MM.1S (cell line): ENCODE measurements around the gene CDK8.

ENCODE experiments used
- DNase-seq: peaks from one replicate; pipeline ENCODE4 v3.0.0-alpha.2; 2015
- H2AFZ ChIP-seq: fragments of 300-600 bp; sonication (generic); 2 replicates; pipeline ENCODE4 v1.6.0; 2016; ENCODE audit warnings: antibody characterized with exemption, low read length
- H3F3A ChIP-seq: fragments of 300-600 bp; sonication (generic); 2 replicates; pipeline ENCODE4 v1.6.1; 2016; ENCODE audit warnings: mild to moderate bottlenecking, antibody characterized with exemption, low read length, moderate library complexity, mixed read lengths; ENCODE audit not compliant: insufficient read depth
- H3K27ac ChIP-seq: fragments of 300-600 bp; sonication (generic); 2 replicates; pipeline ENCODE4 v1.5.1; 2016; ENCODE audit warnings: mild to moderate bottlenecking, low read length
- H3K27me3 ChIP-seq: fragments of 300-600 bp; sonication (generic); replicated peaks from 2 replicates; pipeline ENCODE4 v1.6.0; 2016; ENCODE audit warnings: low read length; ENCODE audit not compliant: insufficient read depth
- H3K36me3 ChIP-seq: fragments of 300-600 bp; sonication (generic); replicated peaks from 2 replicates; pipeline ENCODE4 v1.6.1; 2016; ENCODE audit warnings: mild to moderate bottlenecking, low read length, mixed read lengths; ENCODE audit not compliant: insufficient read depth
- H3K4me1 ChIP-seq: fragments of 300-600 bp; sonication (generic); 2 replicates; pipeline ENCODE4 v1.6.1; 2016; ENCODE audit warnings: low read length, mixed read lengths
- H3K4me2 ChIP-seq: fragments of 300-600 bp; sonication (generic); 2 replicates; pipeline ENCODE4 v1.6.0; 2016; ENCODE audit warnings: low read depth, low read length
- H3K4me3 ChIP-seq: fragments of 300-600 bp; sonication (generic); 2 replicates; pipeline ENCODE4 v1.5.1; 2016; ENCODE audit warnings: low read length, mixed read lengths
- H3K79me2 ChIP-seq: fragments of 300-600 bp; sonication (generic); 2 replicates; pipeline ENCODE4 v1.6.1; 2016; ENCODE audit warnings: mixed run types, low read length, mixed read lengths
- H3K9ac ChIP-seq: fragments of 300-600 bp; sonication (generic); 2 replicates; pipeline ENCODE4 v1.6.1; 2016; ENCODE audit warnings: low read length, mixed read lengths
- H3K9me2 ChIP-seq: fragments of 300-600 bp; sonication (generic); replicated peaks from 2 replicates; pipeline ENCODE4 v1.6.1; 2016; ENCODE audit warnings: mild to moderate bottlenecking, low read length, mixed read lengths; ENCODE audit not compliant: insufficient read depth
- H3K9me3 ChIP-seq: fragments of 300-600 bp; sonication (generic); replicated peaks from 2 replicates; pipeline ENCODE4 v1.6.1; 2016; ENCODE audit warnings: mild to moderate bottlenecking, low read length, mixed read lengths; ENCODE audit not compliant: insufficient read depth
- H4K20me1 ChIP-seq: fragments of 300-600 bp; sonication (generic); 2 replicates; pipeline ENCODE4 v1.6.1; 2016; ENCODE audit warnings: mild to moderate bottlenecking, low read length, moderate library complexity, mixed read lengths; ENCODE audit not compliant: insufficient read depth
- CTCF ChIP-seq: fragments of 300-600 bp; sonication (generic); IDR thresholded peaks from 2 replicates; pipeline ENCODE4 v1.5.1; 2016; ENCODE audit warnings: antibody characterized with exemption, low read length, mixed read lengths
- EZH2 ChIP-seq: fragments of 300-600 bp; sonication (generic); optimal IDR thresholded peaks from 2 replicates; pipeline ENCODE3; 2017; ENCODE audit warnings: low read depth, mild to moderate bottlenecking, antibody characterized with exemption, low read length, mixed read lengths
- EZH2phosphoT487 ChIP-seq: fragments of 300-600 bp; sonication (generic); IDR thresholded peaks from 2 replicates; pipeline ENCODE4 v1.6.1; 2018; ENCODE audit warnings: antibody characterized with exemption, low read length

Gene CDK8

GRCh38 chr13:26262156-26262555 lies 8.2 kb downstream of the CDK8 start:
- Histone ChIP-seq H3K9me2 (no peaks in the 10 kb centered on the region), H3K79me2 (peaks cover 89% of the 10 kb centered on the region), H3K27me3 (no peaks in the 10 kb centered on the region), H3K4me1 (no peaks in the 10 kb centered on the region), H3K27ac (no peak overlapping the region), H3K9ac (no peak overlapping the region), H3K4me3 (no peak overlapping the region), H3K4me2 (no peak overlapping the region), H2AFZ (no peak overlapping the region), H4K20me1 (no peaks in the 10 kb centered on the region), H3K36me3 (no peaks in the 10 kb centered on the region), H3K9me3 (no peaks in the 10 kb centered on the region), H3F3A (no peaks in the 10 kb centered on the region)
- DNase-seq: no peak
- TF ChIP-seq EZH2phosphoT487: no peak
- no peak for TF ChIP-seq CTCF
- TF ChIP-seq EZH2: no peak

- Histone ChIP-seq H3K79me2 (peaks cover 70% of the 10 kb centered on the region), H4K20me1 (no peaks in the 10 kb centered on the region), H3K27me3 (no peaks in the 10 kb centered on the region), H3K9me2 (no peaks in the 10 kb centered on the region), H3K4me3 (no peak overlapping the region), H3K27ac (no peak overlapping the region), H3K9me3 (no peaks in the 10 kb centered on the region), H3K9ac (no peak overlapping the region), H2AFZ (no peak overlapping the region), H3K4me2 (no peak overlapping the region), H3K4me1 (no peaks in the 10 kb centered on the region), H3K36me3 (no peaks in the 10 kb centered on the region), H3F3A (no peaks in the 10 kb centered on the region)
- no peak for TF ChIP-seq EZH2
- TF ChIP-seq EZH2phosphoT487: no peak
- no peak for TF ChIP-seq CTCF
- no peak for DNase-seq
Measured at GRCh38 chr13:26266311-26266710, 12.4 kb downstream of the CDK8 start.

- no peaks in the 10 kb centered on the region for H3K9me3 ChIP-seq
- H4K20me1 ChIP-seq: no peaks in the 10 kb centered on the region
- no peaks in the 10 kb centered on the region for H3F3A ChIP-seq
- H3K4me1 ChIP-seq: no peaks in the 10 kb centered on the region
- no peak for DNase-seq
- no peaks in the 10 kb centered on the region for H3K27me3 ChIP-seq
- H3K9ac ChIP-seq: no peak overlapping the region
- H3K4me3 ChIP-seq: no peak overlapping the region
- peaks cover 48% of the 10 kb centered on the region for H3K79me2 ChIP-seq
- H3K27ac ChIP-seq: no peak overlapping the region
- no peaks in the 10 kb centered on the region for H3K36me3 ChIP-seq
- no peak overlapping the region for H2AFZ ChIP-seq
- no peaks in the 10 kb centered on the region for H3K9me2 ChIP-seq
- H3K4me2 ChIP-seq: no peak overlapping the region
- TF ChIP-seq CTCF (no peak), EZH2 (no peak), EZH2phosphoT487 (no peak)
Measured at GRCh38 chr13:26270707-26271106, 16.8 kb downstream of the CDK8 start.
